AG08396 (cell line): ENCODE data around the gene GABRA5.

Experiments
- DNase-seq: peaks from one replicate; pipeline ENCODE4 v3.0.0; 2012; ENCODE audit warnings: low spot score, mixed read lengths

Gene GABRA5

DNA sequence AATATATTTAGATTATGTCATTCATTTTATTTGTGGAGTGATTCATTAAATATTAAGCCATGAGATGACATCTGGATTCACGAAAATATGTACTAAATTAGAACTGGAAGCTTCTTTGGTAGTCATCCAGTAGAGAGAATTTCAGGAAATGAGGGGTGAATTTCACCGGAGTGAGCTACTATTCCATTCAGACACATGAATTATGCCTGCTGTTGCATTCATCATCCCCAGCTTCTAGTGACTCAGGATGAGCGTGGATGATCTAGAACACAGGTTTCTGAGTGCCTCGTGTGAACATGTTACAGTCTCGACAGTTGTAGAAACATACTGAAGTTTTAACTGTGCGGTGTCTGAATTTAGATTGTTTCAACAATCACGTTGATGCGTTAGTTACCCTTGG is 61.2 kb downstream of the GABRA5 start:
- no peak for DNase-seq

DNA sequence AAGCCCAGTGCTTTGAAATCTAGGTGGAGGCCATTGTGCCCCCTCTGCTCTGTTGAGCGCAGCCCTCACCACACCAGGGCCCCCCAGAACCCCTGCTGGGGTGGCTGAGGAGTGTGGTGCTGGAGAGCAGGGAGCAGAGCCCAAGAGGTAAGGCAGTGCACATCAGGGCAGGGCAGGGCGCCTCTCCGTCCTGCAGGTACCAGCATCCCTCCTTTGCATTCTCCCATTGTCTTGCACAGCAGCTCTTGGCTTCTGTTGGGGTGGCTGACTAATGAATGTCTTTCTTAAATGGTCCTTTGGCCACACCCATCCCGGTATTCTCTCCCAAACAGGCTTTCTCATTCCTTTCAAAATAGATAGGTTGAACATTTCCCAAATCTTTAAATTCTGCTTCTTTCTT is 62.7 kb downstream of the GABRA5 start:
- no peak for DNase-seq

DNA sequence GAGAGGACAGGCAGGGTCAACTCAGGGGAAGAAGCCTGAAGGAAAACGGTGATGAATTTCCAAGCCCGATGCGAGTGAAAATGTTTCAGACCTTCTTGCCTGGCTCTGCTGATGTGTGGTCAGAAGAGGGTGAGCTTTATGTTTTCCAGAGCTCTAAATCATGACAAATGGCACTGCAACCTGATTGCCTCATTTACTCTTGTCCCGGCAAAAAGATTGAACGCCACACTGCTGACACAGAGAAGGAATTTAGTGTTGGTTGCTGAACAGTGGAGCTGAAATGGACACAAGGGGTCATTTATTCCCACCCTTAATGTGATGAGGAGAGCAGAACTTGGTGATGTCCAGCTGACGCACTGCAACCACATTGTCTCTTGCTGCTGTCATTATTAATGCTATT is 68.0 kb downstream of the GABRA5 start:
- DNase-seq = no peak

DNA sequence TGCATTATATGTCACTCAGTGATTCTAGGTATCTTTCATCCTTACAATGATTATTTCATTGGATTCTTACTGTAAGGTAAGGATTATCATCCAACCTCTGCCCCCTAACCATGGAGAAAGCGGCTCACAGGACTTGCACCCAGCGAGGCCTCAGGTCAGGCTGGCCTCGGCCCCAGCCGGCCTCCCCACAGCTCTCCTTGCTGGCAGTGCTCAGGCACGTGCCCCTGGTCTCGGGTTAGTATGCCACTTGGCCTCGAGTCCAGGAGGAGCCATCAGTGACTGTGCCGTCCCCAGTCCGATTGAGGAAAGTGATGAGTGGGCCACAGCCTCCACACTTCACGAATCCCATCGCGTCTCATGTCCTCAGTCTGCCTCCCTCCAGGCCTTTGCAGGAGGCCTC is 68.5 kb downstream of the GABRA5 start:
- no peak for DNase-seq

DNA sequence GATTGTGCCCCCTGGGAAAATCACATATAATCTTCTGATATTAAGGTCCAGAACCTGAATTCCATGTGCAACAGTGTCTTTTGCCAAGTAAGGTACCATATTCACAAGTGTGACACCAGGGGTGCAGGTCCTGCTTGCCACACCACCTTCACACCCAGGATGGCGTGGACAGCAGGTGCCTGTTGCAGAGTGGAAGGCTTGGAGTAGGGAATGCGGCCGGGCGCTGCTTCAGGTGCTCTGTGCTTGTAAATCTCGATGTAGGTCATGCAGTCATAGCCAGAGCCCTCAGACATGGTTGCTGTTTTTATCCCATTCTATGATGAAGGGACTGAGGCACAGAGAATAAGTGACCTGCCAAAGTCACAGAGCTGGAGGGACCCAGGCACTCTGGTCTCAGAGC is 69.6 kb downstream of the GABRA5 start:
- no peak for DNase-seq

DNA sequence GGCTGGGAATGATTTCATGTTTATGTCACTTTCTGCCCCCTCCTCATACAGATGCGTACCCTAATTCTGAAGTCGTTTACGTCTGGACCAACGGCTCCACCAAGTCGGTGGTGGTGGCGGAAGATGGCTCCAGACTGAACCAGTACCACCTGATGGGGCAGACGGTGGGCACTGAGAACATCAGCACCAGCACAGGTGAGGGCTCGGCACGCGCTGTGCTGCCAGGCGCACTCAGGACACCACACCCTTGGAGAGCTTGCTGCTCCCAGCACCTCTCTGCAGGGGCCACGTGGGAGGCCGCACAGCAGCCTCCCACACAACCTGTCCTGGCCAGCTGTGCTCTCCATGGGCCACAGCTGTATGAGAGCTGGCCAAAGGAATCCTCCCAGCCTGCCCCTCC is 70.3 kb downstream of the GABRA5 start:
- no peak for DNase-seq

DNA sequence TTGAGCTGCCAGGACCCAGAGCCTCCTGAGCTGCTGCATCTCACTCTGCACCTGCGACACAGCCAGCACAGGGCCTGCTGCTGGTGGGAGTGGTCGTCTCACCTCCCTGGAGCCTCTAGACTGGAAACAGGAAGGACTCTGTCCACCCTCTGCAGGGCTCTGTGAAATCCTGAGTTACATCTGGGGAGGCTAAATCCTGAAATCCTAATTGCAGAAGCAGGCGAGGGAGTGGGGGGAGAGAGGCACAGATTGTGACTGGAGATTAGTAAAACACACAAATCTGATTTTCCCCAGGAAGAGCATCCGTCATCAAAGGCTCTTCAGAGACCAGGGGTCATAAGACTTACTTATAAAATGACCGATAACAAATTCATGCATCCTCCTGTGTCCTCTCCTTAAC is 72.5 kb downstream of the GABRA5 start:
- DNase-seq = no peak

DNA sequence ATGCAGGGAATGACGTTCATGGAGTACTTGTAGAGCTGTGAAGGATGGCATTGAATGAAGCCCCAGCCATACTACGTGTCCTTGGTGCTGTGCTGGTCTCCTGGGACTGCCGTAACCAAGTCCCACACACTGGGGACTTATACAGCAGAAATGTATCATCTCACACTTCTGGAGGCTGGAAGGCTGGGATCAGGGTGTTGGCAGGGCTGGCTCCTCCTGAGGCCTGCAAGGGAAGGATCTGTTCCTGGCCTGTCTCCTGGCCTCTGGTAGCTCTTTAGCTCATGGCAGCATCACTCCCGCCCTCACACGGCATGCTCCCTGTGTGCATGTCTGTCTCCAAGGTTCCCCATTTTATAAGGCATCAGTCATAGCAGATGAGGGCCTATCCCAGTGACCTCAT is 74.6 kb downstream of the GABRA5 start:
- no peak for DNase-seq

DNA sequence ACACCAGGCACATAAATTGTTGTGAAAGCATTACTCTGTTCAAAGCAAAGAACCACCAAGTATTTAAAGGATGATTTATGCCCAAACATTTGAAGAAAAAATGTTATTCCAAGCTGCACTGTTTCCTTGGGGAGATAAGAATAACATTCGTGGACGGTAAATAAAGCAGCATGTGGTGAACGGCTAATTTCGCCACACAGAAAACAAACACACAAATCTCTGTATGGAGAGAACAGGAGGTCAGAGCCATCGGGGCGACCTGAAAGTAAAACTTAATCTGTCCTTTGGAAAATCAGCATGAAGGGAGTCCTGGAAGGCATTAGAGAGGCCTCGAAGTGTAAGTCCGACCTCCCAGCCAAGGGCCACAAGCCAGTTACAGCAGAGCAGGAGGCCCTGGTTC is 77.0 kb downstream of the GABRA5 start:
- no peak for DNase-seq

DNA sequence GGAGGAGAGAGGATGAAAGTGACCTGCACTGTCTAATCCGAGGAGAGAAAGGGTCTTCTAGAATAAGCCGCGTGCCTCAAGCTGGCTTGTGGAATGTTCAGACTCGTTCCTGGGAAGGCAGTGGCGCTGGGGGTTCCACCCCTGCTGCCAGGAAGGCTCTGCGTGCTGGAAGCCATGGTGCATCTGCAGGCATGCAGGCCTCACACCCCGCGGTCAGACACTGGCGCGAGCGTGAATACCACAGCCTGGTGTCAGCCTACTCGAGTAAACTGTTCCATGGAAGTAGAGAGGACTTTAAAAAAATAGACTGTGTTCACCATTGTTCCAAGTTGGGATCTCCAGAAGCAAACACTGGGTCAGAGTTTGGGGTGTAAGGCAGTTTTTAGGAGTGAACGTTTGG is 78.2 kb downstream of the GABRA5 start:
- DNase-seq = no peak

DNA sequence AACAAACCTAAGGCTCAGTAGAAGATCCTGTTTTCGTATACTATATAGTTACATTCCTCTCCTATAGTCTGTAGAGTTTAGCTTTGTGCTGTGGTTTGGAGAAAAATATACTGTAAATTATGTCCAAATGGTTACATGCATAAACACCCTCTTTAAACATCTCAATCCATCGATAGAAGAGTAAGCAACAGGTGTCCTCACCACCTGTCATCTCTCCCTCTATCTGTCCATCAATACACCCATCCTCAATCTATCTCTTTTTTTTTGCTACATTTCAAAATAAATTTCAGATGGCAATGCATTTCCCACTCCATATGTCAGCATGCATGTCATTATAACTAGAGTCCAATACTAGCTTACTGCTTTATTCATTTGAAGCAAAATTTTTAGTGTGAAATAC is 83.1 kb downstream of the GABRA5 start:
- no peak for DNase-seq

DNA sequence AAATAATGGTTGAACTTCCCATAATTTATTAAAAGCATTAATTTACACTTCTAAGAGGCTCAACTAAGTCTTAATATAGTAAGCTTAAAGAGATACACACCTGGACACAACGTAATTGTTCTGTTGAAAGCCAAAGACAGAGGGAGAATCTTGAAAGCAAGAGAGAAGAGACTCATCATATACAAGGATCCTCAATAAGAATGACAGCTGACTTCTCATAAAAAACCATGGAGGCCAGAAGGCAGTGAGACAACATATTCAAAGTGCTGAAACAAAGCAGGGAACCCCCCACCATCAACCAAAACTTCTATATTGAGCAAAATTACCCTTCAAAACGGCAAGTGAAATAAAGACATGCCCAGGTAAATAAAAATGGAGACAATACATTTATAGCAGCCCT is 87.5 kb downstream of the GABRA5 start:
- DNase-seq = no peak

DNA sequence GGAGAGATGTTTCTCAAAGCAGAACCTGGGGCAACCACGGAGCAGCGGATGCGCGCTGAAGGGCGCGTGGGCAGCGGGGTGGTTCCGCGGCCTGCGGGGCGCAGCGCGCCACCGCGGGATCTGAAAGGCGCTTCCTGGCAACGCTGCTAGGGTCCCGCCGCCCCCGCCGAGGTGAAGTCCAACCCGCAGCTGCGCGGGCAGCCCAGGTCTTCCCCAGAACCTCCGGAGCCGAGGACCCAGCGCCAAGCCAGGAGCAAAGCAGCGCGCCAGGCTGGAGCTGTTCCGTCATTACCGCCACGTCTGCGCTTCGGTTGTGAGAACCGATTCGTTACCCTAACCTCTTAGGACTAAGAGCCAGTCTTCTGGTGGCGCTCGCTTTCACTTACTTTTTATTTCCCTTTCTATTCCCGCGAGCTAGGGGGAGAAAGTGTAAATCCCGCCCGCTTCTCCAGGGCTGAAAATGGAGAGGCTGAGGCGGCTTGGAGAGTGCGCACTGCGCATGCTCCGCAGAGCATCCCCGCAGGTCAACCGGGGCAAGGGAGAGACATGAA is 100.9 kb downstream of the GABRA5 start:
- no peak for DNase-seq

DNA sequence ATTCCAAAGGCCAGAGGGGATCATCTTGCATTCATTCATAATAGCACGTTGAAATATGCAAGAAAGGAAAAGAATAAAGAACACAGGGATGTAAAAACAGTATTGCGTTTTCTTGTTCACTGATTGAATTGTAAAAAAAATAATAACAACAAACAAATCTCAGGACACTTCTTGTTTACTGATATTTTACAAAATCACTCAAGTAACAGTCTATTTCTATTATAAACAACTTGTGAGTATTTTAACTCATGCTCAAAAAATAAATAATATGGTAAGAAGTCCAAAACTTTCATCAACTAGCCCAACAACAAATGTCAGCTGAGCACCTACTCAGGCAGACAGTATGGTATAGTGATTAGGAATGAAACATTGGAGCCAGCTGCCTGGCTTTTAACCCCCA is 101.9 kb downstream of the GABRA5 start:
- DNase-seq = no peak

DNA sequence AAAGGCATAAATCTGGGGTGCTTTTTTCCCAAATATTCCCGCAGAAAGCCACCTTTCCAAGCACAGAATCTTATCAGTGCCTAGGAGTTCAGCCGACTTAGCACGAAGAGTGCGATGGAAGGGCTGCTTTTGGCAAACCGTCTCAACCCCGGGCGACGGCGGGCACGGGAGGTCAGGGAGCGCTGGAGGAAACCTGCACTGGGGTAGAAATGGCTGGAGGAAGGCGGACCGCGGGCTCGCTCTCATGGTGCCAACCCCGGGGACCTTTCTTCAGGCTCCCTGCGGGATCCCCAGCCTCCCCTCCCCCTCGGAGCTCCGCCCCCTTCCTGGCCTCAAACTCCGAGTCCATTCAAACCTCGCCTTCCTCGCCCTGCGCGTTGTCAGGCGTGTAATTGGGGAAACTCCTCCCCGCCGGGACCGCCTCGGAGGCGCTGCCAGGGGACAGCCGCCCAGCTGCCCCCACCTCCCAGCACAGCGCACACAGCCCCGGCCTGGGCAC is 103.9 kb downstream of the GABRA5 start, which contains the start of gene GABRG3:
Gene GABRG3 (plus strand): TSS at position 470 of the 499 bp plus-strand sequence.
- DNase-seq = no peak

DNA sequence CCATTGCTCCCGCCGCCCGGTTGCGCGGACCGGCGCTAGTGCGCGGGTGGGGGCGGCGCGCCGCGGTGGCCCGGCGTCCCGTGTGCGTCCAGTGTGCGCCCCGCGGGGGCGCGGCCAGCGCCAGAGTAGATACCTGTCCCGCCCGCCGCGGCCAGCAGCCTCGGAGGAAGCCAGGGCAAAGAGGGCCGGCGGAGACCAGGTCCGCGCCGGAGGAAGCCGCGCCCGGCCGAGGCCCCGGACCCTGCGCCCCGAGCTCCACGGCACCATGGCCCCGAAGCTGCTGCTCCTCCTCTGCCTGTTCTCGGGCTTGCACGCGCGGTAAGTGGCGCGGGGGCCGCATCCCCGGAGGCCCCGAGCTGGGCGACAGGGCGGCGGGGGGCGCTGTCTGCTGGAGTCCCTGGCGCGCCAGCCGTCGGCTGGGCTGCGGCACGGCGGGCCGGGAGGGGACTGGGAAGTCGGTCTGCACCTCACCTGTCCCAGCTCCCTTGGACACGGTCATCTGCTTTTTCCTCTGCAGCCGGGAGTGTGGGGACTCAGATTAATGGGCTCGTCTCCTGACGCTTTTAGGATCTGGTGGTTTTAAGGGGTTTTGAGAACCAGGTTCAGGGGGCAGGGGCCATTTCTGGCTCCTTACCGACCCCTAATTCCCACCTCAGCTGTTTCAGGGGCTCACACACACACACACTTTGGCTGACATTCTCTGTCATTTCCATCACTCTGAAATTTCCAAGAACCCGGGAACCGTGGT is 104.6 kb downstream of the GABRA5 start:
- DNase-seq = no peak

DNA sequence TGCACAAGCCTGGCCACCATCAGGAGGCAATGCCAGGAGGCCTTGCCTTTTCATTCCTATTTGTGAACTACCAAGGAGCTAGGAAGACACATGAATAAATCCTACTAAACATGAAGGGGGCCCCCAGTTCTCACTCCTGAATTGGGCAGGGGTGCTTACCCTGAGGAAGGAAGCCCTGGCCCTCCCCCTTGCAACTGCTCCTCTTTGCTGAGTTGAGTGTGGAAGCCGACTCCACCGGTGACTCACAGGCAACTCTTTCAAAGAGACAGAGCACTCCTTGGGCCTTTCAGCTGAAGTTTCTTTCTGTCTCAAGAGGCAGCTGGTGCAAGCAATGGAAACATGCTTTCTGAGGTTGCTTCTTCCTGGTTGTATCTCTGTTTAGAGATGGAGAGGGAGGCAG is 105.8 kb downstream of the GABRA5 start:
- no peak for DNase-seq

DNA sequence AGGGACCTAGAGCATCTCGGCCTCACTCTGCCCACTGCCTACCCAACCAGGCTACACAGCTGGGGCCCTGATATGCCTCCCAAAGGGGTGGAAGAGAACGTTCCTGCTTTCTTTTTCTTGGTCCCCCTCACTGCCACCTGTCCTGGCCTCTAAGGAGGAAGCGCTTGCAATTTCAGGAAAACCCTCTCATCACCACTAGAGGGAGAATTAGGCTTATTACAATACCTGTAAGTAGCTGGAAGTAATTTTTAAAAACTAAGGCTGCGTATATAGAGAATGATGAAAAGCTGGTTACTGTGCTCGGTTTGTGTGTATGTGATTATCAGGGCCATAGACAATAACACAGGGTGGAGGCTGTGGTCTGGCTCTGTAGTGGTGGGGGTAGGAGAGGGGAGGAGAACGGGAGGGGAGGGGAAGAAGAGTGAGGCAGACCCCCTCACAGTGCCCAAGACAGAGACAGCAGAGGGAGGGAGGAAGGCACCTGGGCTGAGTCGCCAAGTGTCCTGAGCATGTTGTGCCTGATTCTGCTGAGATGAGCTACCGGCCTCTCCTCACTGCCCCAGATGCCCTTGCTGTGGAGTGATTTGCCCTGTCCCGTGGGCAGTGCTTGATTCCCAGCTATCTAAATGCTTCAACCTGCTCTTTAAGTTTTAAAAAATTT is 107.4 kb downstream of the GABRA5 start:
- no peak for DNase-seq

DNA sequence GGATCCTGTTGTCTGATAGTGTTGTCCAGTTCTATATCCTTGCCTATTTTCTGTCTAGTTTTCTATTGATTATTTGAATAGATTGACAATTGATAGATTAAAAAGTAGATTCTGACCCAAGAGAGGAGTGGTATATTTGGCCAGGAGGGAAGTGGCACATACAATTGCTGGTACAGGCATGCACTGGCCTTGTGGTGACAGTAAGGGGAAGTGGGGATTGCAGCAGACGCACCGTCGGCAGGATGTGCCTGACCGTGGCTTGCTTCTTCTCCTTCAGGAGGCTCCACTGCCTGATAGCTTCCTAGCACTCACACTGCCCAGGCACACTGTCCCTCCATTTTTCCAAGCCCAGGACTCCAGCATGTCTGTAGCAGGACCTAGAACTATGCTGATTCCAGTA is 114.6 kb downstream of the GABRA5 start:
- DNase-seq = no peak

DNA sequence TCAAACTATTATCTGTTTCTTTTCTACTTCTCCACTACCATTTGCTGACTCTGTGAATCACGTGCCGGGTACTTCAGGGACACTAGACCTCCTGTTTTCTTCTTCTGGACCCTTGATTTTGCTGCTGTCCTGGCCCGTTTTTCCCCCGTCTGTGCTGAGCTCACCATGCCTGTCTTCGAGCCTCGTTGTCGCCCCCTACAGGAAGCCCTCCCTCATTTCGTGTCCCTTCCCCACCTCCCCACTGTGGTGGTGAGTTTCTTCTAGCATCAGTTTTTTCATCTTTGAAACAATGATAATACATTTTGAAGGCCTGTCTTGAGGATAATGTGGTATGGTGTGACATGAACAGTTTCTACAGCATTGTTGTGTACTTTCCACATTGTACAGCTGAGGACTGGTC is 117.0 kb downstream of the GABRA5 start:
- no peak for DNase-seq

DNA sequence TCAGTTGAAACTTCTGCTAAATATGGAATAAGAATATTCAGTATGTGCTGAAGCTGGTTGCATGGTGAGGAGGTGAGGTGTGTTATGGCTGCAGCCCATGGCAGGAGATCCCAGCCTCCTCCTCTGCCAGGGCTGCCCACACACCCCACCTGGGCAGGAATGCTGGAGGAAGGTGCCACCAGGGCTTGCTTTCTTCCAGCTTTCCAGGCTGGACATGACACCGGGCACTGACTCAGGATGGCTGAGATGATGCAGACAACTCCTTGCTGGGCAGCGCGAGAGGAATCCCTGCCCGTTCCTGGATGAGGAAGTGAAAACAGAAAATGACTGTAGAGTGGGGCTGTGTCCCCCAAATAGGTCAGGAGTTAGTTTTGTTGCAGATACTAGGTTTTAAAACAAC is 118.2 kb downstream of the GABRA5 start:
- no peak for DNase-seq

DNA sequence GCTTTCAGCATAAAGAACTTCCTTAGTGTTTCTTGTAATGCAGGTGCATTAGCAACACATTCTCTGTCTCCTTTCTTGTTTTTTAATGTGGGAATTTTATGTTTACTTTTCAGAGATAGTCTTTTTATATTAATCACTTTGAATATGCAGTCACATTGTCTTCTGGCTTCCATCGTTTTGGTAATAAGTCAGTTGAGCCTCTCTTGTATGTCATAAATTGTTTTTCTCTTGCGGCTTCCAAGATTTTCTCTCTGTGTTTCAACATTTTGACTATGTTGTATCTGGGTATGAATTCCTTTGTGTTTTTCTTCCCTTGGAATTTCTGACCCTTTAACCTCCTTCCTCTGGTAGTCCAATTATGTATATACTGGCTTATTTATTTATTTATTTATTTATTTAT is 129.4 kb downstream of the GABRA5 start:
- DNase-seq = no peak
